CD14-positive monocyte (primary cell): Measurements from ENCODE around the gene ORC3. TPM values are rescaled to one million over a fixed set of nuclear protein-coding genes. Genes with fewer than 3 reads are reported as not detected.

Source experiments
- DNase-seq, 3 donors: peaks; one replicate each; pipeline ENCODE4 v3.0.0-alpha.2; 2011 to 2022
- H2AFZ ChIP-seq: 2 replicates; pipeline ENCODE4 v1.6.0; 2012; ENCODE audit warnings: mild to moderate bottlenecking, low read depth, low read length, inconsistent platforms; ENCODE audit not compliant: insufficient read depth, poor library complexity, severe bottlenecking
- H3K27ac ChIP-seq, 2 donors: 1 replicate in 1 of 2; 2 replicates in 1 of 2; pipeline ENCODE4 v1.5.1; 2012 to 2013; ENCODE audit warnings: low read length in 2 of 2, control low read depth in 1 of 2, inconsistent platforms in 1 of 2, low read depth in 1 of 2, mild to moderate bottlenecking in 1 of 2
- H3K27me3 ChIP-seq, 2 donors: one replicate each; pipeline versions ENCODE4 v1.6.0 to v1.6.1; 2011 to 2013; ENCODE audit warnings: low read length in 2 of 2; ENCODE audit not compliant: control insufficient read depth in 2 of 2, insufficient read depth in 2 of 2
- H3K36me3 ChIP-seq, 2 donors: replicated peaks in 1 of 2; 1 replicate in 1 of 2; 2 replicates in 1 of 2; pipeline versions ENCODE4 v1.5.1 to v1.6.1; 2012 to 2013; ENCODE audit warnings: low read length in 2 of 2, control low read depth in 1 of 2, inconsistent platforms in 1 of 2, mild to moderate bottlenecking in 1 of 2; ENCODE audit not compliant: insufficient read depth in 2 of 2, control insufficient read depth in 1 of 2
- H3K4me1 ChIP-seq, 2 donors: 1 replicate in 1 of 2; 2 replicates in 1 of 2; pipeline versions ENCODE4 v1.5.1 to v1.6.1; 2012 to 2013; ENCODE audit warnings: low read length in 2 of 2, control low read depth in 1 of 2, inconsistent platforms in 1 of 2, mild to moderate bottlenecking in 1 of 2, moderate library complexity in 1 of 2; ENCODE audit not compliant: insufficient read depth in 2 of 2, control insufficient read depth in 1 of 2
- H3K4me2 ChIP-seq: replicated peaks from 2 replicates; pipeline ENCODE3; 2012; ENCODE audit warnings: low read length, moderate library complexity, mild to moderate bottlenecking; ENCODE audit not compliant: poor library complexity, severe bottlenecking; ENCODE audit errors: extremely low read depth
- H3K4me3 ChIP-seq, 3 experiments: fragments of 200-600 bp in 1 of 3; sonication (generic) in 1 of 3; replicated peaks in 1 of 3; 1 replicate in 2 of 3; 2 replicates in 1 of 3; pipeline ENCODE4 v1.5.1; 2011 to 2013; ENCODE audit warnings: low read length in 3 of 3, mild to moderate bottlenecking in 3 of 3, control low read depth in 2 of 3, low read depth in 2 of 3, inconsistent platforms in 1 of 3, moderate library complexity in 1 of 3
- H3K79me2 ChIP-seq: 2 replicates; pipeline ENCODE4 v1.6.0; 2012; ENCODE audit warnings: mild to moderate bottlenecking, control low read depth, inconsistent platforms, low read length, moderate library complexity; ENCODE audit not compliant: insufficient read depth
- H3K9ac ChIP-seq: 2 replicates; pipeline ENCODE4 v1.6.0; 2017; ENCODE audit warnings: low read length, mild to moderate bottlenecking; ENCODE audit not compliant: insufficient read depth, poor library complexity, severe bottlenecking
- H3K9me3 ChIP-seq, 2 donors: replicated peaks in 1 of 2; 1 replicate in 1 of 2; 2 replicates in 1 of 2; pipeline versions ENCODE4 v1.5.1 to v1.6.1; 2012 to 2013; ENCODE audit warnings: low read length in 2 of 2, control low read depth in 1 of 2; ENCODE audit not compliant: control insufficient read depth in 1 of 2, insufficient read depth in 1 of 2
- H4K20me1 ChIP-seq: 2 replicates; pipeline ENCODE4 v1.6.0; 2012; ENCODE audit warnings: mild to moderate bottlenecking, low read length, control low read depth, moderate library complexity; ENCODE audit not compliant: insufficient read depth
- H3K27ac Mint-ChIP-seq, 7 donors: one replicate each; pipeline ENCODE4 v1.8.0; 2020; ENCODE audit warnings: mild to moderate bottlenecking in 7 of 7, mixed read lengths in 7 of 7, moderate library complexity in 6 of 7, inconsistent platforms in 2 of 7
- H3K27me3 Mint-ChIP-seq, 3 donors: one replicate each; pipeline ENCODE4 v1.8.0; 2021 to 2022; ENCODE audit warnings: low read depth in 3 of 3, mild to moderate bottlenecking in 3 of 3, mixed read lengths in 3 of 3, moderate library complexity in 3 of 3, inconsistent platforms in 1 of 3
- H3K36me3 Mint-ChIP-seq, 2 donors: one replicate each; pipeline ENCODE4 v1.8.0; 2020; ENCODE audit warnings: mixed read lengths in 2 of 2, inconsistent platforms in 1 of 2, mild to moderate bottlenecking in 1 of 2
- H3K4me1 Mint-ChIP-seq: one replicate; pipeline ENCODE4 v1.8.0; 2020; ENCODE audit warnings: mild to moderate bottlenecking, mixed read lengths
- H3K4me3 Mint-ChIP-seq, 2 donors: one replicate each; pipeline ENCODE4 v1.8.0; 2020; ENCODE audit warnings: mild to moderate bottlenecking in 2 of 2, mixed read lengths in 2 of 2, moderate library complexity in 1 of 2
- H3K9me3 Mint-ChIP-seq, 7 donors: one replicate each; pipeline ENCODE4 v1.8.0; 2020 to 2022; ENCODE audit warnings: mixed read lengths in 7 of 7, mild to moderate bottlenecking in 6 of 7, moderate library complexity in 6 of 7, inconsistent platforms in 2 of 7
- WGBS: methylation state at CpG from one replicate; pipeline ENCODE4 v1.1.5; 2013; ENCODE audit warnings: missing lambda C conversion rate; ENCODE audit not compliant: insufficient coverage; 5-methylcytosine and 5-hydroxymethylcytosine counted together
- intact Hi-C, 2 donors: fragments of 100-400 bp; cut with micrococcal nuclease; formaldehyde crosslinking; loops; one replicate each; pipeline versions ENCODE4 v1.15.0 to v1.15.1; 2023
- polyA plus RNA-seq, 3 donors: library from polyadenylated mRNA; depleted of rRNA in 1 of 3; unstranded in 2 of 3; stranded (reverse) in 1 of 3; fragments of 300-500 nt in 2 of 3; fragments of >200 nt in 1 of 3; fragmentation: Illumina TruSeq in 2 of 3; gene quantifications; 1 replicate in 2 of 3; 2 replicates in 1 of 3; pipeline ENCODE4 v1.2.3, GENCODE V29; 2012 to 2021
- TF ChIP-seq, protein P1 (sequence below): fragments of 200-600 bp; IDR thresholded peaks from one replicate; pipeline ENCODE4 v1.8.0; 2022; ENCODE audit warnings: antibody characterized with exemption, mild to moderate bottlenecking

Gene ORC3
- polyA plus RNA-seq, 3 donors, result 9.1 to 20.7 (median 16.2) TPM

GRCh38 chr6:87670707-87671106, 80.8 kb downstream of the ORC3 start:
- Histone ChIP-seq H3K27me3 (no peaks in the 10 kb centered on the region), H3K4me2 (no peak overlapping the region), H2AFZ (no peak overlapping the region), H3K36me3 (peaks cover 22 to 83% of the 10 kb centered on the region in 2 donors), H3K4me1 (peaks cover 15 to 26% of the 10 kb centered on the region in 2 donors), H4K20me1 (peaks cover 64% of the 10 kb centered on the region), H3K27ac (peak overlapping the region in 1 of 2 donors; percentile 66), H3K9me3 (no peaks in the 10 kb centered on the region), H3K4me3 (no peak overlapping the region), H3K79me2 (peaks cover 9% of the 10 kb centered on the region), H3K9ac (no peak overlapping the region)
- Mint-ChIP-seq H3K9me3 (no peaks in the 10 kb centered on the region), H3K36me3 (peaks cover 35 to 71% of the 10 kb centered on the region in 2 donors), H3K27me3 (peaks cover 0 to 2% (median 2%) of the 10 kb centered on the region in 3 donors), H3K4me3 (no peak overlapping the region), H3K4me1 (peaks cover 25% of the 10 kb centered on the region), H3K27ac (peak overlapping the region in 4 of 7 donors; percentile 51 to 79 (median 70))
- TF ChIP-seq, protein P1, sequence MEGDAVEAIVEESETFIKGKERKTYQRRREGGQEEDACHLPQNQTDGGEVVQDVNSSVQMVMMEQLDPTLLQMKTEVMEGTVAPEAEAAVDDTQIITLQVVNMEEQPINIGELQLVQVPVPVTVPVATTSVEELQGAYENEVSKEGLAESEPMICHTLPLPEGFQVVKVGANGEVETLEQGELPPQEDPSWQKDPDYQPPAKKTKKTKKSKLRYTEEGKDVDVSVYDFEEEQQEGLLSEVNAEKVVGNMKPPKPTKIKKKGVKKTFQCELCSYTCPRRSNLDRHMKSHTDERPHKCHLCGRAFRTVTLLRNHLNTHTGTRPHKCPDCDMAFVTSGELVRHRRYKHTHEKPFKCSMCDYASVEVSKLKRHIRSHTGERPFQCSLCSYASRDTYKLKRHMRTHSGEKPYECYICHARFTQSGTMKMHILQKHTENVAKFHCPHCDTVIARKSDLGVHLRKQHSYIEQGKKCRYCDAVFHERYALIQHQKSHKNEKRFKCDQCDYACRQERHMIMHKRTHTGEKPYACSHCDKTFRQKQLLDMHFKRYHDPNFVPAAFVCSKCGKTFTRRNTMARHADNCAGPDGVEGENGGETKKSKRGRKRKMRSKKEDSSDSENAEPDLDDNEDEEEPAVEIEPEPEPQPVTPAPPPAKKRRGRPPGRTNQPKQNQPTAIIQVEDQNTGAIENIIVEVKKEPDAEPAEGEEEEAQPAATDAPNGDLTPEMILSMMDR, result no peak
- no peak for DNase-seq
- intact Hi-C loops, result loop anchor here in 1 of 2 donors (10.0 kb wide), 1 partner anchor 86 kb away; the partner anchor contains the start of gene RARS2
- 27% methylated on average over 2 of the region's 2 CpGs for WGBS

- 40% methylated on average over 3 of the region's 6 CpGs for WGBS
- Histone ChIP-seq H3K4me2 (no peak overlapping the region), H2AFZ (no peak overlapping the region), H3K9me3 (no peaks in the 10 kb centered on the region), H4K20me1 (peaks cover 73% of the 10 kb centered on the region), H3K36me3 (peaks cover 26 to 89% of the 10 kb centered on the region in 2 donors), H3K4me3 (no peak overlapping the region), H3K27me3 (no peaks in the 10 kb centered on the region), H3K27ac (peak overlapping the region; percentile 12 to 66), H3K79me2 (peaks cover 9% of the 10 kb centered on the region), H3K9ac (no peak overlapping the region), H3K4me1 (peaks cover 15 to 26% of the 10 kb centered on the region in 2 donors)
- Mint-ChIP-seq H3K27ac (peak overlapping the region; percentile 19 to 79 (median 68)), H3K36me3 (peaks cover 42 to 74% of the 10 kb centered on the region in 2 donors), H3K9me3 (no peaks in the 10 kb centered on the region), H3K4me1 (peaks cover 25% of the 10 kb centered on the region), H3K27me3 (peaks cover 1 to 2% (median 2%) of the 10 kb centered on the region in 3 donors), H3K4me3 (no peak overlapping the region)
- TF ChIP-seq, protein P1, result no peak
- intact Hi-C loops, result loop anchor here in 1 of 2 donors (10.0 kb wide), 1 partner anchor 87 kb away; the partner anchor contains the start of gene RARS2
- DNase-seq, result peak in 2 of 3 donors; percentile 43 to 49
Measured at GRCh38 chr6:87671555-87672029, 81.7 kb downstream of the ORC3 start.
